ENCODE measurements around the gene MDH1.
A peak's percentile ranks its signal among the peaks of the same experiment; 100 is the strongest.
"Not testable (repeated sequence)": the region's sequence is repeated elsewhere in the genome, so short reads cannot be mapped to it uniquely, and the experiment has no call there.

MDH1 gene

GRCh38 chr2:63571291-63571690, 17.5 kb upstream of the MDH1 start:
- peak overlapping the region; percentile 30; the same call in 1 of the 2 replicates for H3K9ac ChIP-seq (ENCODE audit: low read depth, low read length)
- H3K4me1 ChIP-seq (ENCODE audit: insufficient read depth, low read length): peaks cover 31% of the 10 kb centered on the region; the same call in 1 of the 2 replicates
- no peak overlapping the region for H3K4me3 ChIP-seq (ENCODE audit: low read length)
- H3K27ac ChIP-seq (ENCODE audit: low read length): peak overlapping the region; percentile 79
- H3K9me3 ChIP-seq (ENCODE audit: insufficient read depth, low read depth, low read length): peaks cover 22% of the 10 kb centered on the region
- H3K27me3 ChIP-seq (ENCODE audit: insufficient read depth, low read length): no peaks in the 10 kb centered on the region
- peaks cover 6% of the 10 kb centered on the region; the same call in 1 of the 2 replicates for H3K36me3 ChIP-seq (ENCODE audit: insufficient read depth, low read depth, low read length)

GRCh38 chr2:63572001-63572400, 16.8 kb upstream of the MDH1 start:
- no peaks in the 10 kb centered on the region for H3K27me3 ChIP-seq (ENCODE audit: insufficient read depth, low read length)
- H3K27ac ChIP-seq (ENCODE audit: low read length): peak overlapping the region; percentile 79
- peaks cover 35% of the 10 kb centered on the region; the same call in 1 of the 2 replicates for H3K4me1 ChIP-seq (ENCODE audit: insufficient read depth, low read length)
- no peak overlapping the region for H3K4me3 ChIP-seq (ENCODE audit: low read length)
- peaks cover 15% of the 10 kb centered on the region; the same call in 1 of the 2 replicates for H3K9me3 ChIP-seq (ENCODE audit: insufficient read depth, low read depth, low read length)
- no peaks in the 10 kb centered on the region for H3K36me3 ChIP-seq (ENCODE audit: insufficient read depth, low read depth, low read length)
- H3K9ac ChIP-seq (ENCODE audit: low read depth, low read length): peak overlapping the region; percentile 62; the same call in 1 of the 2 replicates

GRCh38 chr2:63573026-63573425, 15.7 kb upstream of the MDH1 start:
- H3K36me3 ChIP-seq (ENCODE audit: insufficient read depth, low read depth, low read length); H3K9me3 ChIP-seq (ENCODE audit: insufficient read depth, low read depth, low read length); H3K27me3 ChIP-seq (ENCODE audit: insufficient read depth, low read length): not testable (repeated sequence)
- peak overlapping the region; percentile 32; the same call in 1 of the 2 replicates for H3K4me3 ChIP-seq (ENCODE audit: low read length)
- H3K4me1 ChIP-seq (ENCODE audit: insufficient read depth, low read length): peaks cover 37% of the 10 kb centered on the region; the same call in 1 of the 2 replicates
- H3K9ac ChIP-seq (ENCODE audit: low read depth, low read length): peak overlapping the region; percentile 58; the same call in 1 of the 2 replicates
- peak overlapping the region; percentile 87 for H3K27ac ChIP-seq (ENCODE audit: low read length)

GRCh38 chr2:63573726-63574345, 14.9 kb upstream of the MDH1 start:
- H3K9me3 ChIP-seq (ENCODE audit: insufficient read depth, low read depth, low read length); H3K36me3 ChIP-seq (ENCODE audit: insufficient read depth, low read depth, low read length); H3K27me3 ChIP-seq (ENCODE audit: insufficient read depth, low read length): not testable (repeated sequence)
- Histone ChIP-seq H3K9ac (ENCODE audit: low read depth, low read length) (peak overlapping the region; percentile 58; the same call in 1 of the 2 replicates), H3K27ac (ENCODE audit: low read length) (peak overlapping the region; percentile 87), H3K4me1 (ENCODE audit: insufficient read depth, low read length) (peaks cover 44% of the 10 kb centered on the region; the same call in 1 of the 2 replicates), H3K4me3 (ENCODE audit: low read length) (peak overlapping the region; percentile 32; the same call in 1 of the 2 replicates)

- Histone ChIP-seq H3K4me3 (ENCODE audit: low read length) (no peak overlapping the region), H3K36me3 (ENCODE audit: insufficient read depth, low read depth, low read length) (no peaks in the 10 kb centered on the region), H3K9me3 (ENCODE audit: insufficient read depth, low read depth, low read length) (no peaks in the 10 kb centered on the region), H3K4me1 (ENCODE audit: insufficient read depth, low read length) (peaks cover 43% of the 10 kb centered on the region; the same call in 1 of the 2 replicates), H3K9ac (ENCODE audit: low read depth, low read length) (no peak overlapping the region), H3K27ac (ENCODE audit: low read length) (no peak overlapping the region), H3K27me3 (ENCODE audit: insufficient read depth, low read length) (no peaks in the 10 kb centered on the region)
Measured at GRCh38 chr2:63576546-63576945, 12.2 kb upstream of the MDH1 start.

- H3K4me1 ChIP-seq (ENCODE audit: insufficient read depth, low read length): peaks cover 29% of the 10 kb centered on the region; the same call in 1 of the 2 replicates
- H3K27me3 ChIP-seq (ENCODE audit: insufficient read depth, low read length): no peaks in the 10 kb centered on the region
- H3K9ac ChIP-seq (ENCODE audit: low read depth, low read length): no peak overlapping the region
- no peaks in the 10 kb centered on the region for H3K9me3 ChIP-seq (ENCODE audit: insufficient read depth, low read depth, low read length)
- H3K36me3 ChIP-seq (ENCODE audit: insufficient read depth, low read depth, low read length): no peaks in the 10 kb centered on the region
- no peak overlapping the region for H3K27ac ChIP-seq (ENCODE audit: low read length)
- H3K4me3 ChIP-seq (ENCODE audit: low read length): no peak overlapping the region
Measured at GRCh38 chr2:63578767-63579166, 10.0 kb upstream of the MDH1 start.

- Histone ChIP-seq H3K4me1 (ENCODE audit: insufficient read depth, low read length) (peaks cover 22% of the 10 kb centered on the region; the same call in 1 of the 2 replicates), H3K27ac (ENCODE audit: low read length) (no peak overlapping the region), H3K9ac (ENCODE audit: low read depth, low read length) (no peak overlapping the region), H3K9me3 (ENCODE audit: insufficient read depth, low read depth, low read length) (no peaks in the 10 kb centered on the region), H3K4me3 (ENCODE audit: low read length) (no peak overlapping the region), H3K36me3 (ENCODE audit: insufficient read depth, low read depth, low read length) (no peaks in the 10 kb centered on the region), H3K27me3 (ENCODE audit: insufficient read depth, low read length) (no peaks in the 10 kb centered on the region)
Measured at GRCh38 chr2:63580651-63581297, 8.0 kb upstream of the MDH1 start.

- Histone ChIP-seq H3K4me3 (ENCODE audit: low read length) (no peak overlapping the region), H3K9ac (ENCODE audit: low read depth, low read length) (no peak overlapping the region), H3K27me3 (ENCODE audit: insufficient read depth, low read length) (no peaks in the 10 kb centered on the region), H3K9me3 (ENCODE audit: insufficient read depth, low read depth, low read length) (no peaks in the 10 kb centered on the region), H3K36me3 (ENCODE audit: insufficient read depth, low read depth, low read length) (no peaks in the 10 kb centered on the region), H3K27ac (ENCODE audit: low read length) (no peak overlapping the region), H3K4me1 (ENCODE audit: insufficient read depth, low read length) (peaks cover 20% of the 10 kb centered on the region; the same call in 1 of the 2 replicates)
Measured at GRCh38 chr2:63581298-63581961, 7.3 kb upstream of the MDH1 start.

- H3K27ac ChIP-seq (ENCODE audit: low read length): no peak overlapping the region
- no peaks in the 10 kb centered on the region for H3K27me3 ChIP-seq (ENCODE audit: insufficient read depth, low read length)
- H3K4me1 ChIP-seq (ENCODE audit: insufficient read depth, low read length): peaks cover 19% of the 10 kb centered on the region; the same call in 1 of the 2 replicates
- no peaks in the 10 kb centered on the region for H3K9me3 ChIP-seq (ENCODE audit: insufficient read depth, low read depth, low read length)
- no peak overlapping the region for H3K4me3 ChIP-seq (ENCODE audit: low read length)
- H3K9ac ChIP-seq (ENCODE audit: low read depth, low read length): no peak overlapping the region
- H3K36me3 ChIP-seq (ENCODE audit: insufficient read depth, low read depth, low read length): no peaks in the 10 kb centered on the region
Measured at GRCh38 chr2:63582873-63583272, 5.9 kb upstream of the MDH1 start.

- peak overlapping the region; percentile 100 for H3K4me3 ChIP-seq (ENCODE audit: low read length)
- H3K27me3 ChIP-seq (ENCODE audit: insufficient read depth, low read length): no peaks in the 10 kb centered on the region
- H3K27ac ChIP-seq (ENCODE audit: low read length): peak overlapping the region; percentile 8
Measured at GRCh38 chr2:63587814-63588384, 864 bp upstream of the MDH1 start.

GRCh38 chr2:63589148-63589958, 590 bp downstream of the MDH1 start:
- Histone ChIP-seq H3K9me3 (ENCODE audit: insufficient read depth, low read depth, low read length) (no peaks in the 10 kb centered on the region), H3K27me3 (ENCODE audit: insufficient read depth, low read length) (no peaks in the 10 kb centered on the region), H3K27ac (ENCODE audit: low read length) (peak overlapping the region; percentile 94), H3K9ac (ENCODE audit: low read depth, low read length) (peak overlapping the region; percentile 98), H3K4me3 (ENCODE audit: low read length) (peak overlapping the region; percentile 100), H3K36me3 (ENCODE audit: insufficient read depth, low read depth, low read length) (peaks cover 35% of the 10 kb centered on the region), H3K4me1 (ENCODE audit: insufficient read depth, low read length) (peaks cover 14% of the 10 kb centered on the region; the same call in 1 of the 2 replicates)

More at GRCh38 chr2:63587814-63588384, 864 bp upstream of the MDH1 start:
- no peaks in the 10 kb centered on the region for H3K9me3 ChIP-seq (ENCODE audit: insufficient read depth, low read depth, low read length)
- H3K4me1 ChIP-seq (ENCODE audit: insufficient read depth, low read length): peaks cover 14% of the 10 kb centered on the region; the same call in 1 of the 2 replicates
- peak overlapping the region; percentile 98; the same call in 1 of the 2 replicates for H3K9ac ChIP-seq (ENCODE audit: low read depth, low read length)
- H3K36me3 ChIP-seq (ENCODE audit: insufficient read depth, low read depth, low read length): peaks cover 21% of the 10 kb centered on the region

All from iPS-20b (cell line).